Esophagus (tissue), 2 donors: ENCODE measurements around the gene COP1. TPM values are rescaled to one million over a fixed set of nuclear protein-coding genes. Genes with fewer than 3 reads are reported as not detected.

Experiments
- H3K27ac ChIP-seq, 2 donors: one replicate each; pipeline ENCODE4 v1.5.1; 2013; ENCODE audit warnings: low read depth in 2 of 2, mild to moderate bottlenecking in 2 of 2, inconsistent platforms in 1 of 2, low read length in 1 of 2, moderate library complexity in 1 of 2
- H3K27me3 ChIP-seq, 2 donors: one replicate each; pipeline ENCODE4 v1.6.1; 2013; ENCODE audit warnings: low read length in 2 of 2, control low read depth in 1 of 2, mild to moderate bottlenecking in 1 of 2; ENCODE audit not compliant: insufficient read depth in 2 of 2, control insufficient read depth in 1 of 2
- H3K36me3 ChIP-seq, 2 donors: one replicate each; pipeline ENCODE4 v1.6.1; 2013; ENCODE audit warnings: low read length in 1 of 2; ENCODE audit not compliant: control insufficient read depth in 2 of 2, insufficient read depth in 2 of 2
- H3K4me1 ChIP-seq, 2 donors: one replicate each; pipeline ENCODE4 v1.6.1; 2013; ENCODE audit warnings: low read length in 1 of 2; ENCODE audit not compliant: control insufficient read depth in 2 of 2, insufficient read depth in 2 of 2
- H3K4me3 ChIP-seq, 2 donors: one replicate each; pipeline ENCODE4 v1.5.1; 2013; ENCODE audit warnings: low read length in 2 of 2, mild to moderate bottlenecking in 2 of 2, low read depth in 1 of 2, moderate library complexity in 1 of 2
- H3K9me3 ChIP-seq, 2 donors: one replicate each; pipeline ENCODE4 v1.6.1; 2013; ENCODE audit warnings: mild to moderate bottlenecking in 2 of 2, low read depth in 1 of 2, low read length in 1 of 2, moderate library complexity in 1 of 2; ENCODE audit not compliant: control insufficient read depth in 2 of 2, insufficient read depth in 1 of 2
- WGBS, 2 donors: extraction: QIAGEN DNeasy Blood & Tissue Kit; methylation state at CpG; one replicate each; pipeline ENCODE4 v1.1.7; 2013; 5-methylcytosine and 5-hydroxymethylcytosine counted together
- polyA plus RNA-seq, 2 donors: library from polyadenylated mRNA; stranded (reverse); fragments of 200-250 nt; gene quantifications; one replicate each; pipeline ENCODE4 v1.2.3, GENCODE V29; 2013
- donor health status: healthy with polysubstance abuse.
- donor health status: Bipolar disorder and iron deficiency.

Gene COP1
- polyA plus RNA-seq, 2 donors, result 23.0 to 41.6 TPM

DNA sequence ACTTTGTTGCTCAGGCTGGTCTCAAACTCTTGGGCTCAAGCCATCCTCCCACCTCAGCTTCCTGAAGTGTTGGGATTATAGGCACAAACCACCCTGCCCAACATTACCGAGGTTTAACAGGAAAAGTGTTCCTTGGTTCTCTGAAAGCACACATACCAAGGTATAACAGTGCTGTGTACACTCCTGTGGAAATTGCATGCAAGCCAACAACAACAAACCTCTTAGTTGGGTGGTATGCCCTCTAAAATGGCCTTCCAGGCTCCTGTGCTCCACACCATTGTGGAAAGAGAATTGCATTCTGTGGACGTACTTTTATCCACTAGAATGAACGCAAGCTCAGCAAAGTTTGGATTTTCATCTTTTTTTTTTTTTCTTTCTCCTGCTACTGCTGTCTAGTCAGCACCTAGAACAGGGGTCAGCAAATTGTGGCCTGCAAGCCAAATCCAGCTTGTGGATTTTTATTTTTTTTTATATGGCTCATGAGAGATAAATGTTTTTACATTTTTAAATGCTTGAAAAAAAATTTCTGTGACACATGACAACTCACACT is 271.4 kb downstream of the COP1 start:
- H3K27ac ChIP-seq, result no peak overlapping the region
- no peaks in the 10 kb centered on the region for H3K9me3 ChIP-seq
- peaks cover 0 to 2% of the 10 kb centered on the region in 2 donors for H3K36me3 ChIP-seq
- no peak overlapping the region for H3K4me3 ChIP-seq
- no peaks in the 10 kb centered on the region for H3K4me1 ChIP-seq
- WGBS, 2 donors, result 56 to 62% methylated on average over 3 of the region's 3 CpGs
- H3K27me3 ChIP-seq, result no peaks in the 10 kb centered on the region

DNA sequence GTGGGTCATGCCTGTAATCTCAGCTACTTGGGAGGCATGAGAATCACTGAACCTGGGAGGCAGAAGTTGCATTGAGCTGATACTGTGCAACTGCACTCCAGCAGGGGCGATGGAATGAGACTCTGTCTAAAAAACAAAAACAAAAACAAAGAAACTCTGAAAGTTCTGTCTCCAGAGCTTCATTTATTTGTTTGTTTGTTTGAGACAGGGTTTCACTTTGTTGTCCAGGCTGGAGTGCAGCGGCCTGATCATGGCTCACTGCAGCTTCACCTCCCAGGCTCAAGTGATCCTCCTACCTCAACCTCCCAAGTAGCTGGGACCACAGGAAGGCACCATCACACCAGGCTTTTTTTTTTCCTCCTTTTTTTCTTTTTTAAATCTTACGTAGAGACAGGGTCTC is 271.9 kb downstream of the COP1 start:
- Histone ChIP-seq H3K27me3 (no peaks in the 10 kb centered on the region), H3K27ac (no peak overlapping the region), H3K4me1 (no peaks in the 10 kb centered on the region), H3K36me3 (peaks cover 0 to 2% of the 10 kb centered on the region in 2 donors), H3K4me3 (no peak overlapping the region), H3K9me3 (no peaks in the 10 kb centered on the region)
- WGBS, 2 donors, result 93 to 94% methylated on average over 3 of the region's 3 CpGs

DNA sequence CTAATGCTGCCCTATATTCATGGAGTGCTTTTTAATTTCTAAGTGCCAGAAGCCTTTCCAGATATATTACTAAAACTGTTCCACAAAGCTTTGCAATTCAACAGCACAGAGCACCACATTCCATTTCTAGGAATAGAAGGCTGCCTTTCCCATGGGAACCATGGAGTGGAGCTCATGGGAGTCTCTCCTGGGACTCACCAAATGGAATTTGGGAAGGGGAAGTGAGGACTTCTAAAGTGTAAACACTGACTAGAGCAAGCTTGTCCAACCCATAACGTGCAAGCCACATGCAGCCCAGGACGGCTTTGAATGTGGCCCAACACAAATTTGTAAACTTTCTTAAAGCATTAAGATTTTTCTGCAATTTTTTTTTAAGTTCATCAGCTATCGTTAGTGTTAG is 273.3 kb downstream of the COP1 start:
- Histone ChIP-seq H3K36me3 (no peaks in the 10 kb centered on the region), H3K27me3 (no peaks in the 10 kb centered on the region), H3K27ac (no peak overlapping the region), H3K9me3 (no peaks in the 10 kb centered on the region), H3K4me3 (no peak overlapping the region), H3K4me1 (no peaks in the 10 kb centered on the region)
- 68 to 76% methylated on average over 3 of the region's 3 CpGs for WGBS, 2 donors

DNA sequence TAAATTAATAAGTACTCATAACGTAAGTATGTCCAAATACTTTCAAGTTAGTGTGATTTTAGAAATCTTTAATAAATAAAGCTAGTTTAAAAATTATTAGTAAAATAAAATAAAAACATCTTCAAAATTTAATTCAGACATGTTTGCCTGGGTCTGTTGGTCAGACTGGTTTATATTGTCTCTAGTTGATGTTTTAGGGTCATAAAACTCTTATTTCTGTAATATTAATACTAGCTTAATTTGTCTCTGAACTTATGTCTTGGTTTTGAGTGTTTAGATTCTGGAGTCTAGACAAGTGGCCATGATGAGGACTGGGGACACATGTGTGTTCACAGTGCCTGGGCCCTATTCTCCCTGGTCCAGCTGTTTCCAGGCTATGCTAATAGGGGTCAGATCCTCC is 279.1 kb downstream of the COP1 start:
- H3K4me1 ChIP-seq, result no peaks in the 10 kb centered on the region
- no peaks in the 10 kb centered on the region for H3K36me3 ChIP-seq
- H3K4me3 ChIP-seq, result no peak overlapping the region
- WGBS, 2 donors, result 94 to 96% methylated on average over 1 of the region's 1 CpG
- H3K27ac ChIP-seq, result no peak overlapping the region
- H3K27me3 ChIP-seq, result no peaks in the 10 kb centered on the region
- peaks cover 0 to 4% of the 10 kb centered on the region in 2 donors for H3K9me3 ChIP-seq

DNA sequence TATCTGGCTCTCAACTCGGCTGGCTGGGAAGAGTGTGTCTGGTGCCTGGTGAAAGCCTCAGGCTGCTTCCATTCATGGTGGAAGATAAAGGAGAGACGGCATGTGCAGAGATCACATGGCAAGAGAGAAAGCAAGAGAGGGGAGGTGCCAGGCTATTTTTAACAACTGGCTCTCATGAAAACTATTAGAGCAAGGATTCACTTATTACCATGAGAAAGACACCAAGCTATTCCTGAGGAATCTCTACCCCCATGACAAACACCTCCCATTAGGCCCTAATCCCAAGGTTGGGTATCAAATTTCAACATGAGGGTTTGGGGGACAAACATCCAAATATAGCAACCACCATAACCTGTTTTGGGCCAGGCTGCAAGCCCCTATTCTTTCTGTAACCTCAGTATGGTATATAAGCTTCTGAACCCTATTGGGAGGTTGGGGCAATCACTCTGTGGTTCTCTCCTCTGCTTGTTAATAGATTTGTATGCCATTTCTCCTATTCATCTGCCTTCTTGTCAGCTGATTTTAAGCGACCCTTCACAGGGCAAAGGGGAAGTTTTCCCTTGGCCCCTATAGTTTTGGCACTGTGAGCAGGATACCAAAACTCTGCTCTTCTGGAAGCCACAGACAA is 284.7 kb downstream of the COP1 start:
- peaks cover 0 to 5% of the 10 kb centered on the region in 2 donors for H3K9me3 ChIP-seq
- no peaks in the 10 kb centered on the region for H3K4me1 ChIP-seq
- no peaks in the 10 kb centered on the region for H3K27me3 ChIP-seq
- no peak overlapping the region for H3K4me3 ChIP-seq
- 65 to 72% methylated on average over 3 of the region's 3 CpGs for WGBS, 2 donors
- H3K27ac ChIP-seq, result no peak overlapping the region
- no peaks in the 10 kb centered on the region for H3K36me3 ChIP-seq

DNA sequence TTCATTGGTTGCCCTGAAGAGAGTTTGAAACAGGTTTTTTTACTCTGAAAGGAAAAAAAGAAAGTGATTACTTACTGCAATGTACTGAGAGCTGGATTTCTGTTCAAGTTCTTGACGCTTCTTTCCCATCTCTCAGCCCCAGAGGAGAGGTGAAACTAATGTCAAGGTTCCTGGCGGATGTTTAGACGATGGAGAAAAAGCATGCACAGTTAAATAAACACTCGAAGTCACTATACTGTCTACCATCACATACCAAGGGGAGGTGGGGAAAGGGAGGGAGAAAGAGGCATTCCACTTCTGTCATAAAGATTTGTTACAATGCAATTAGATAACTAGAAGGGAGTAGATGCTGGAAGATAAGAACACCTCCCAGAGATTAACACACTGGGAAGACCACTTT is 286.7 kb downstream of the COP1 start:
- no peaks in the 10 kb centered on the region for H3K27me3 ChIP-seq
- no peak overlapping the region for H3K4me3 ChIP-seq
- no peaks in the 10 kb centered on the region for H3K4me1 ChIP-seq
- H3K9me3 ChIP-seq, result peaks cover 0 to 3% of the 10 kb centered on the region in 2 donors
- peaks cover 0 to 3% of the 10 kb centered on the region in 2 donors for H3K36me3 ChIP-seq
- no peak overlapping the region for H3K27ac ChIP-seq
- 69 to 72% methylated on average over 4 of the region's 4 CpGs for WGBS, 2 donors

DNA sequence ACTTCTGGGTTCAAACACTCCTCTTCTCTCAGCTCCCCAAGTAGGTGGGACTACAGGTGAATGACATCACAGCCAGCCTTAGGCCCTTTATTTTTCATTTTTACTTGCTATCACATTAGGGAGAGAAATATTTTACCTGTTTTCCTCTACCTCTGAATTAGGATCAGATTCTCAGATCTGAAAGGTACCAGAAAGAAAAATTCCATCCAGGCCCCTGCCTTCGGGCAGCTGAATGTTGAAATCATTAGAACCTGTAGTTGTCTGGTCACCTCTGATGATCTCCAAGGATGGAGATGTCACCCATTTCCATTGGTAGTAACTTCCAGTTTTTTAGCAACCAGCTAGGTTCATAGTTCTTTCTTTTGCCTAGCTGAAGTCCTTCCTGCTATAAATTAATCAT is 288.1 kb downstream of the COP1 start:
- no peak overlapping the region for H3K4me3 ChIP-seq
- 88 to 96% methylated on average over 1 of the region's 1 CpG for WGBS, 2 donors
- no peaks in the 10 kb centered on the region for H3K27me3 ChIP-seq

DNA sequence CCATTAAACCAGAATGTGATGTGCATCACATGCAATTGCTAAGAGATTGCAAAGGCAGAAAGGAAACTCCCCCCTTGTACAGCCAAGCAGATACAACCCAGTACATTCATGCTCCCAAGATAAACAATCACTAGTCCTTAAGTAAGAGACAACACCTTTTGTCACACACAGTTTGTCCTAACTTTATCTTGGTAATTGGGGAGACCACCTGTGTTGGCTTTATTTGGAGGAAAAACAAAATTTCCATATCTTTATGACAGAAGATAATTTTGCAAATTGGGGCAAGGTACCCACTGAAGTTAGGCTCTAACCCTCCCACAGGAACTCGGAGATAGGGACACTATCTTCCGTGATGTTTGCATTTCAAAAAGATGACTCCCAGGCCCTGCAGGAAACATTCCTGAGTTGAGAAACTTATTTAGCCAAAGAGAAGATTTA is 288.7 kb downstream of the COP1 start:
- Histone ChIP-seq H3K9me3 (peaks cover 0 to 3% of the 10 kb centered on the region in 2 donors), H3K4me1 (no peaks in the 10 kb centered on the region), H3K27ac (no peak overlapping the region), H3K27me3 (no peaks in the 10 kb centered on the region), H3K36me3 (peaks cover 0 to 3% of the 10 kb centered on the region in 2 donors), H3K4me3 (no peak overlapping the region)
- 77 to 80% methylated on average over 2 of the region's 2 CpGs for WGBS, 2 donors

More for the DNA sequence above, 288.1 kb downstream of the COP1 start:
- Histone ChIP-seq H3K4me1 (no peaks in the 10 kb centered on the region), H3K36me3 (peaks cover 0 to 3% of the 10 kb centered on the region in 2 donors), H3K27ac (no peak overlapping the region), H3K9me3 (peaks cover 0 to 3% of the 10 kb centered on the region in 2 donors)

DNA sequence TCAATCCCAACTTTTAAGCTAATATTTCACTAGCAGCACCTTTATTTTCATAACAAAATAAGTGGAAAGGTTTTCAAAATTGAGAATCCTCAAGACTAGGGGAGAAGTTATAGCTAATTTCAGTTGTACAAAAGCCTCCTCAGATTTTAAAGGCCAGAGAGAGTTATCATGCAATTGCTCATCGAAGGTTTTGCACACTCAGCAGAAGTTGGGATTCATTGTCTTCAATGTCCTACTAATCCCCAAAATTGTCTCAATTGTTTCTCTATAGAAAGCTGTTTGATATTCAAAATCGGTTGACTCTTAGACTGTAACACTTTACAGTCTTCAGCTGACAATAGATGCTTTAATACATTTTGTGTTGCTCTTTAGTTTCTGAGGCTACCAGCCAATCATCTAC is 293.0 kb downstream of the COP1 start:
- Histone ChIP-seq H3K27me3 (no peaks in the 10 kb centered on the region), H3K9me3 (peaks cover 2 to 6% of the 10 kb centered on the region in 2 donors), H3K27ac (no peak overlapping the region), H3K4me3 (no peak overlapping the region), H3K4me1 (no peaks in the 10 kb centered on the region), H3K36me3 (peaks cover 0 to 3% of the 10 kb centered on the region in 2 donors)
- WGBS, 2 donors, result 81 to 83% methylated on average over 2 of the region's 2 CpGs

DNA sequence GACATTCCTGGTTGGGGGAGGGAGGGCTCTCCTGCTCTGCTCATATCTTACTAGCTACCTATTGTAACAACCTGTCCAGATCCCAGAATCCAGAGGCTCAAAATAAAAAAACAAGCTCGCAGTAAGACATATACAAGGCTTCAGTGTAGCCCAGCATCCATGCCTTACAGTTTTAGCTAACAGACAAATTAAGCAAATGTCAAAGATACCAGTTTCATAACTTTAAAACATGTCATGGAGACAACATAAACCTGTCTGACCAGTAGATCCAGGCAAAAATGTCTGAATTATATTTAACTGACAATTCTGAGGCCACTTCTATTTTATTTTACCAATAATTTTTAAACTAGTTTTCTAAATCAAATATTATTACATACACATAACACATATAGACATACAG is 295.9 kb downstream of the COP1 start:
- no peak overlapping the region for H3K27ac ChIP-seq
- no peaks in the 10 kb centered on the region for H3K27me3 ChIP-seq
- peaks cover 2 to 6% of the 10 kb centered on the region in 2 donors for H3K9me3 ChIP-seq
- WGBS, 2 donors, result 90 to 92% methylated on average over 1 of the region's 1 CpG
- H3K36me3 ChIP-seq, result peaks cover 0 to 1% of the 10 kb centered on the region in 2 donors
- H3K4me1 ChIP-seq, result no peaks in the 10 kb centered on the region
- no peak overlapping the region for H3K4me3 ChIP-seq
